Psoas muscle (tissue), 8 donors: ENCODE data around the gene PIAS1. TPM values are rescaled to one million over a fixed set of nuclear protein-coding genes. Genes with fewer than 3 reads are reported as not detected.

Experiments used
- ATAC-seq, 4 donors: fragments of 200-7000 bp; cut with Tn5 transposase; one replicate each; pipeline ENCODE4 v1.9.1; 2020; ENCODE audit warnings: moderate library complexity in 3 of 4, mild to moderate bottlenecking in 2 of 4
- DNase-seq, 2 donors: peaks; one replicate each; pipeline ENCODE4 v3.0.0-alpha.2; 2020
- H3K27ac ChIP-seq: fragments of 200-600 bp; one replicate; pipeline ENCODE4 v1.8.0; 2022
- H3K27me3 ChIP-seq, 3 donors: fragments of 200-600 bp in 1 of 3; one replicate each; pipeline versions ENCODE4 v1.6.1 to v1.8.0; 2013 to 2022; ENCODE audit warnings: low read length in 2 of 3, mild to moderate bottlenecking in 2 of 3, moderate library complexity in 1 of 3; ENCODE audit not compliant: insufficient read depth in 3 of 3
- H3K36me3 ChIP-seq, 2 donors: fragments of 200-600 bp in 1 of 2; one replicate each; pipeline versions ENCODE4 v1.6.1 to v1.8.0; 2013 to 2022; ENCODE audit warnings: low read depth in 1 of 2, mild to moderate bottlenecking in 1 of 2, moderate library complexity in 1 of 2; ENCODE audit not compliant: insufficient read depth in 1 of 2
- H3K4me1 ChIP-seq: fragments of 200-600 bp; one replicate; pipeline ENCODE4 v1.8.0; 2022
- H3K4me3 ChIP-seq: fragments of 200-600 bp; one replicate; pipeline ENCODE4 v1.8.0; 2022; ENCODE audit warnings: mild to moderate bottlenecking
- H3K9me3 ChIP-seq: fragments of 200-600 bp; one replicate; pipeline ENCODE4 v1.8.0; 2022
- WGBS, 3 donors: extraction: QIAGEN DNeasy Blood & Tissue Kit; methylation state at CpG; one replicate each; pipeline versions ENCODE4 v1.1.6 to v1.1.7; 2013; 5-methylcytosine and 5-hydroxymethylcytosine counted together
- intact Hi-C, 2 donors: fragments of 100-400 bp; cut with DNase I; formaldehyde crosslinking; loops; one replicate each; pipeline versions ENCODE4 v1.11.0 to v1.14.2; 2022
- polyA plus RNA-seq, 3 donors: library from polyadenylated mRNA; stranded (reverse); fragments of 200-250 nt; gene quantifications; one replicate each; pipeline ENCODE4 v1.2.3, GENCODE V29; 2013
- total RNA-seq, 4 donors: library from RNA; stranded (reverse); fragmentation: NEBNext Ultra II Directional in 2 of 4; extraction: Animal tissue kit (Norgen Biotek cat#: 25700) in 2 of 4; gene quantifications; one replicate each; pipeline versions ENCODE4 v1.2.1 to v1.2.4, GENCODE V29; 2021 to 2023
- TF ChIP-seq, protein P1 (sequence below): fragments of 200-600 bp; IDR thresholded peaks from one replicate; pipeline ENCODE4 v1.8.0; 2022; ENCODE audit warnings: antibody characterized with exemption
- donor health status: healthy with polysubstance abuse.
- donor health status: DM: no; HTN: no; CAD: no; lungs with moderate emphysema.
- donor health status: Bipolar disorder and iron deficiency.
- donor health status: healthy.
- donor health status: DM: yes; HTN: yes; CAD: no.
- donor health status: DM: no; HTN: no; CAD: no.
- donor health status: DM: no; HTN: no; CAD: no.
- donor health status: DM: yes; HTN: yes; CAD: no.

The PIAS1 gene
- total and polyA plus RNA-seq, 7 donors = 4.4 to 28.7 (median 18.2) TPM

DNA sequence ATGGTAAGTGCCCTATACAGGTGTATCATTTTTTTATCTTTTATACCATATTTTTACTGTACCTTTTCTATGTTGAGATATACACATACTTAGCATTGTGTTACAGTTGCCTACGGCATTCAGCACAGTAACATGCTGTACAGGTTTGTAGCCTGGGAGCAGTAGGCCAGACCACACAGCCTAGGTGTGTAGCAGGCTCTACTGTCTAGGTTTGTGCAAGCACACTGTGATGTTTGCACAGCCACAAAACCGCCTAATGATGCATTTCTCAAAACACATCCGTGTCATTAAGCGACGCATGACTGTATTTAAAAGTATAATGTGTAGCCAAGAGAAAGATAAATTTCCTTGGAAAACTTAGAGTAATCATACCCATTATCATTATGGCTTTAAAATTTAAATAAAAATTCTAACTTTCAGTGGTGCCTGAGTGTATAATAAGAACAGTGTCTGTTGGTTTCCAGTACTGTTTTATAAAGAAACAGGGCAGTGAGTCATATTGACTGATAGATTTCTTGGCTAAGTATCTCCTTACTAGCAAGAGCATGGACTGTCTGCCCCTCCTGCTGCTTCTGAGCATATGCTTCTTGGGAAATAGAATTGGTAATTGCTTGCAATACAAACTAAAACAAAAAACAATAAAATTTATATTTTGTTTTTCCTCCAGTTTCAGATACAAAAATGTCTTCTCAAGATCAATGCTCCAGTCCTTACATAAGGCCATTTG is 132.7 kb downstream of the PIAS1 start:
- H3K27ac ChIP-seq = peak overlapping the region; percentile 73
- H3K27me3 ChIP-seq = no peaks in the 10 kb centered on the region
- intact Hi-C loops = no loop called here
- TF ChIP-seq, protein P1, sequence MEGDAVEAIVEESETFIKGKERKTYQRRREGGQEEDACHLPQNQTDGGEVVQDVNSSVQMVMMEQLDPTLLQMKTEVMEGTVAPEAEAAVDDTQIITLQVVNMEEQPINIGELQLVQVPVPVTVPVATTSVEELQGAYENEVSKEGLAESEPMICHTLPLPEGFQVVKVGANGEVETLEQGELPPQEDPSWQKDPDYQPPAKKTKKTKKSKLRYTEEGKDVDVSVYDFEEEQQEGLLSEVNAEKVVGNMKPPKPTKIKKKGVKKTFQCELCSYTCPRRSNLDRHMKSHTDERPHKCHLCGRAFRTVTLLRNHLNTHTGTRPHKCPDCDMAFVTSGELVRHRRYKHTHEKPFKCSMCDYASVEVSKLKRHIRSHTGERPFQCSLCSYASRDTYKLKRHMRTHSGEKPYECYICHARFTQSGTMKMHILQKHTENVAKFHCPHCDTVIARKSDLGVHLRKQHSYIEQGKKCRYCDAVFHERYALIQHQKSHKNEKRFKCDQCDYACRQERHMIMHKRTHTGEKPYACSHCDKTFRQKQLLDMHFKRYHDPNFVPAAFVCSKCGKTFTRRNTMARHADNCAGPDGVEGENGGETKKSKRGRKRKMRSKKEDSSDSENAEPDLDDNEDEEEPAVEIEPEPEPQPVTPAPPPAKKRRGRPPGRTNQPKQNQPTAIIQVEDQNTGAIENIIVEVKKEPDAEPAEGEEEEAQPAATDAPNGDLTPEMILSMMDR = no peak
- WGBS, 3 donors = 73 to 88% (median 85%) methylated on average over 5 of the region's 5 CpGs
- peaks cover 3 to 43% of the 10 kb centered on the region in 2 donors for H3K36me3 ChIP-seq
- H3K4me1 ChIP-seq = peaks cover 45% of the 10 kb centered on the region
- H3K4me3 ChIP-seq = peak overlapping the region; percentile 50
- DNase-seq (no peak), ATAC-seq (peak; percentile 68 to 82 (median 72))
- H3K9me3 ChIP-seq = no peaks in the 10 kb centered on the region

DNA sequence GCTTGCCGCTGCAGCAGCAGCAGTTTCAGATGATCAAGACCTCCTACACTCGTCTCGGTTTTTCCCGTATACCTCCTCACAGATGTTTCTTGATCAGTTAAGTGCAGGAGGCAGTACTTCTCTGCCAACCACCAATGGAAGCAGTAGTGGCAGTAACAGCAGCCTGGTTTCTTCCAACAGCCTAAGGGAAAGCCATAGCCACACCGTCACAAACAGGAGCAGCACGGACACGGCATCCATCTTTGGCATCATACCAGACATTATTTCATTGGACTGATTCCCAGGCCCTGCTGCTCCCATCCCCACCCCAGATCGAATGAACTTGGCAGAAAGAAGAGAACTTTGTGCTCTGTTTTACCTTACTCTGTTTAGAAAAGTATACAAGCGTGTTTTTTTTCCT is 133.4 kb downstream of the PIAS1 start:
- peaks cover 3 to 46% of the 10 kb centered on the region in 2 donors for H3K36me3 ChIP-seq
- DNase-seq = no peak
- H3K4me3 ChIP-seq = peak overlapping the region; percentile 50
- no peaks in the 10 kb centered on the region for H3K27me3 ChIP-seq
- peak overlapping the region; percentile 73 for H3K27ac ChIP-seq
- intact Hi-C loops = no loop called here
- H3K9me3 ChIP-seq = no peaks in the 10 kb centered on the region
- WGBS, 3 donors = 12 to 14% (median 14%) methylated on average over 9 of the region's 9 CpGs
- TF ChIP-seq, protein P1 = no peak
- peaks cover 50% of the 10 kb centered on the region for H3K4me1 ChIP-seq
- peak; percentile 75 to 85 (median 81) for ATAC-seq

DNA sequence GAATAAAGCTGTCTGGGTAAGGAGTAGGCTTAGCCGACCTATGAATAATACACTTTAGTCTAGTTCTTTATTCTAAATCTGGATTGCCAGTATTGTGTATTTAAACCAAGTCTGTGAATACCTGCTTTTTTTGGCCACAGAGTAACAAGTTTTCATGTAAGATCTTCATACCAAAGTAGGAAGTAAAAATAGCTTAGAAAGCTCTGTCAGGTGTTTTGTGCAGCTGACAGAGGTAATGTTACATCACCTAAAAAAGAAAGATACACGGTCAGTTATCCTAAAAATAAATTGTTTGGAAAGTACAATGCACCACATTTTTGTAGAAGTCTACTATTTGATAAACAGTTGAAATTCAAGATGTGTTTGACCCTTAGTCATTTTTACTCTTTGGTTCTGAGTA is 134.5 kb downstream of the PIAS1 start:
- DNase-seq (no peak), ATAC-seq (no peak)
- Histone ChIP-seq H3K27me3 (no peaks in the 10 kb centered on the region), H3K4me1 (peaks cover 57% of the 10 kb centered on the region), H3K9me3 (no peaks in the 10 kb centered on the region), H3K36me3 (peaks cover 3 to 44% of the 10 kb centered on the region in 2 donors), H3K4me3 (peak overlapping the region; percentile 50), H3K27ac (peak overlapping the region; percentile 73)
- WGBS, 3 donors = 35 to 55% (median 37%) methylated on average over 2 of the region's 2 CpGs
- TF ChIP-seq, protein P1 = no peak
- intact Hi-C loops = no loop called here

DNA sequence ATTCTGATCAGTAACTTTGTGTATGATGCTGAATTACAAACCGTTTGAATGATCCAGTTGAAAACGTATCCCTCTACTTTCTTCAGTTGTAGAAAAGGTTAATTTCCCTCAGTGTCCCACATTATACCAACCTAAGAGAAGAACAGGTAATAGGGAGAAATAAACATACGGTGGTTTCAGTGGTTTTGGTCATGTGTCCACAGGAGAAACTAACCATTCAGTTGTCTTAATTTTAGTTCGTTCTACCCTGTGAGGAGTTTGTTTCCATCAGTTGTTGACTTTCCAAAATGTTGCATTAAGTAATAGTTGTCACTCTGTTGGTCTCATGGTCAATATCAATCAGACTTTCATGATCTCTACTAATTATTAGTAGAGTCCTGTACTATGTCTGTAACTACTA is 135.9 kb downstream of the PIAS1 start:
- no peaks in the 10 kb centered on the region for H3K27me3 ChIP-seq
- TF ChIP-seq, protein P1 = no peak
- H3K4me3 ChIP-seq = no peak overlapping the region
- no peaks in the 10 kb centered on the region for H3K9me3 ChIP-seq
- H3K27ac ChIP-seq = no peak overlapping the region
- H3K36me3 ChIP-seq = peaks cover 3 to 37% of the 10 kb centered on the region in 2 donors
- intact Hi-C loops = no loop called here
- H3K4me1 ChIP-seq = peaks cover 59% of the 10 kb centered on the region
- DNase-seq (no peak), ATAC-seq (no peak)
- 90 to 96% (median 92%) methylated on average over 4 of the region's 4 CpGs for WGBS, 3 donors

GRCh38 chr15:68191555-68191954 is 137.4 kb downstream of the PIAS1 start:
- no peak for ATAC-seq
- Histone ChIP-seq H3K27me3 (no peaks in the 10 kb centered on the region), H3K9me3 (no peaks in the 10 kb centered on the region), H3K4me1 (peaks cover 54% of the 10 kb centered on the region), H3K4me3 (no peak overlapping the region), H3K27ac (no peak overlapping the region), H3K36me3 (peaks cover 0 to 32% of the 10 kb centered on the region in 2 donors)
- WGBS, 3 donors = 46 to 71% (median 49%) methylated on average over 3 of the region's 3 CpGs
- TF ChIP-seq, protein P1 = no peak
- intact Hi-C loops = no loop called here
- no peak for DNase-seq
